Gastroesophageal sphincter (tissue), 3 donors: ENCODE measurements around the gene TXNRD3.
"Not testable (repeated sequence)": the region's sequence is repeated elsewhere in the genome, so short reads cannot be mapped to it uniquely, and the experiment has no call there.

Experiments
- EP300 ChIP-seq: sonication (generic); formaldehyde crosslinking; IDR thresholded peaks from one replicate; pipeline ENCODE4 v1.6.1; 2017; ENCODE audit warnings: antibody characterized with exemption, mild to moderate bottlenecking
- POLR2A ChIP-seq, 2 donors: fragments of 450-650 bp; IDR thresholded peaks; one replicate each; pipeline ENCODE4 v1.6.1; 2017; ENCODE audit warnings: antibody characterized with exemption in 2 of 2, mild to moderate bottlenecking in 2 of 2, moderate library complexity in 1 of 2
- POLR2AphosphoS5 ChIP-seq: sonication (generic); formaldehyde crosslinking; IDR thresholded peaks from one replicate; pipeline ENCODE4 v1.6.1; 2017; ENCODE audit warnings: antibody characterized with exemption
- TF ChIP-seq, protein P1 (sequence below), 4 experiments: fragments of 200-600 bp in 2 of 4; fragments of 450-650 bp in 2 of 4; sonication (generic) in 1 of 4; IDR thresholded peaks; one replicate each; pipeline ENCODE4 v1.5.1; 2017 to 2019; ENCODE audit warnings: antibody characterized with exemption in 4 of 4, mild to moderate bottlenecking in 2 of 4, moderate library complexity in 2 of 4

GRCh38 chr3:126591515-126591914 is 63.4 kb downstream of the TXNRD3 start:
- TF ChIP-seq POLR2AphosphoS5; POLR2A (IDR thresholded peaks at IDR 0.05); EP300: not testable (repeated sequence)
- TF ChIP-seq, protein P1, sequence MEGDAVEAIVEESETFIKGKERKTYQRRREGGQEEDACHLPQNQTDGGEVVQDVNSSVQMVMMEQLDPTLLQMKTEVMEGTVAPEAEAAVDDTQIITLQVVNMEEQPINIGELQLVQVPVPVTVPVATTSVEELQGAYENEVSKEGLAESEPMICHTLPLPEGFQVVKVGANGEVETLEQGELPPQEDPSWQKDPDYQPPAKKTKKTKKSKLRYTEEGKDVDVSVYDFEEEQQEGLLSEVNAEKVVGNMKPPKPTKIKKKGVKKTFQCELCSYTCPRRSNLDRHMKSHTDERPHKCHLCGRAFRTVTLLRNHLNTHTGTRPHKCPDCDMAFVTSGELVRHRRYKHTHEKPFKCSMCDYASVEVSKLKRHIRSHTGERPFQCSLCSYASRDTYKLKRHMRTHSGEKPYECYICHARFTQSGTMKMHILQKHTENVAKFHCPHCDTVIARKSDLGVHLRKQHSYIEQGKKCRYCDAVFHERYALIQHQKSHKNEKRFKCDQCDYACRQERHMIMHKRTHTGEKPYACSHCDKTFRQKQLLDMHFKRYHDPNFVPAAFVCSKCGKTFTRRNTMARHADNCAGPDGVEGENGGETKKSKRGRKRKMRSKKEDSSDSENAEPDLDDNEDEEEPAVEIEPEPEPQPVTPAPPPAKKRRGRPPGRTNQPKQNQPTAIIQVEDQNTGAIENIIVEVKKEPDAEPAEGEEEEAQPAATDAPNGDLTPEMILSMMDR (IDR thresholded peaks at IDR 0.05), result not testable (repeated sequence)
